Activated CD4-positive, alpha-beta T cell treated with anti-CD3 and anti-CD28 coated beads, Interleukin-2, Interleukin-6, amounts not matched to agents 100 ng/mL and 50 ng/mL, durations not matched to agents 16 hours and 8 hours (primary cell): ENCODE measurements around the gene ZFR2.

Source experiments
- DNase-seq: peaks from one replicate; pipeline ENCODE4 v3.0.0-alpha.2; 2020

The ZFR2 gene

GRCh38 chr19:3867971-3868769, 668 bp downstream of the ZFR2 start:
- no peak for DNase-seq

GRCh38 chr19:3866910-3867638, 1.8 kb downstream of the ZFR2 start:
- DNase-seq = no peak

- no peak for DNase-seq
These were observed 5.2 kb downstream of the ZFR2 start for GRCh38 chr19:3863648-3864047.

GRCh38 chr19:3862826-3863500, 5.9 kb downstream of the ZFR2 start:
- no peak for DNase-seq

GRCh38 chr19:3860499-3860898, 8.3 kb downstream of the ZFR2 start:
- no peak for DNase-seq

GRCh38 chr19:3857449-3858003, 11.3 kb downstream of the ZFR2 start:
- no peak for DNase-seq

- DNase-seq = no peak
These were observed 13.5 kb downstream of the ZFR2 start for GRCh38 chr19:3855320-3855719.

- no peak for DNase-seq
These were observed 16.1 kb downstream of the ZFR2 start for GRCh38 chr19:3852614-3853254.

- no peak for DNase-seq
These were observed 16.7 kb downstream of the ZFR2 start for GRCh38 chr19:3852177-3852511.

GRCh38 chr19:3851254-3852176, 17.3 kb downstream of the ZFR2 start:
- no peak for DNase-seq

GRCh38 chr19:3850320-3850972, 18.4 kb downstream of the ZFR2 start:
- no peak for DNase-seq

- no peak for DNase-seq
These were observed 19.1 kb downstream of the ZFR2 start for GRCh38 chr19:3849787-3850186.

- peak; percentile 21 for DNase-seq
These were observed 19.7 kb downstream of the ZFR2 start for GRCh38 chr19:3849092-3849491.

- DNase-seq = no peak
These were observed 24.2 kb downstream of the ZFR2 start for GRCh38 chr19:3844596-3844995.

GRCh38 chr19:3842948-3843347, 25.9 kb downstream of the ZFR2 start:
- DNase-seq = no peak

- DNase-seq = no peak
These were observed 28.0 kb downstream of the ZFR2 start for GRCh38 chr19:3840804-3841203.

GRCh38 chr19:3839941-3840340, 28.9 kb downstream of the ZFR2 start:
- DNase-seq = no peak

GRCh38 chr19:3838661-3839060, 30.2 kb downstream of the ZFR2 start:
- no peak for DNase-seq

- DNase-seq = no peak
These were observed 30.9 kb downstream of the ZFR2 start for GRCh38 chr19:3837922-3838321.

GRCh38 chr19:3837332-3837731, 31.5 kb downstream of the ZFR2 start:
- no peak for DNase-seq

GRCh38 chr19:3836887-3837286, 32.0 kb downstream of the ZFR2 start:
- DNase-seq = no peak

GRCh38 chr19:3835055-3835435, 33.8 kb downstream of the ZFR2 start:
- no peak for DNase-seq
